Bone marrow (tissue), 2 donors: ENCODE measurements around the gene COMMD7.
A peak's percentile ranks its signal among the peaks of the same experiment; 100 is the strongest.
"Not testable (repeated sequence)": the region's sequence is repeated elsewhere in the genome, so short reads cannot be mapped to it uniquely, and the experiment has no call there.

Experiments
- DNase-seq, 2 donors: peaks; one replicate each; lab custom pipeline; 2025; lab: John Stamatoyannopoulos, UW

Gene COMMD7

DNA sequence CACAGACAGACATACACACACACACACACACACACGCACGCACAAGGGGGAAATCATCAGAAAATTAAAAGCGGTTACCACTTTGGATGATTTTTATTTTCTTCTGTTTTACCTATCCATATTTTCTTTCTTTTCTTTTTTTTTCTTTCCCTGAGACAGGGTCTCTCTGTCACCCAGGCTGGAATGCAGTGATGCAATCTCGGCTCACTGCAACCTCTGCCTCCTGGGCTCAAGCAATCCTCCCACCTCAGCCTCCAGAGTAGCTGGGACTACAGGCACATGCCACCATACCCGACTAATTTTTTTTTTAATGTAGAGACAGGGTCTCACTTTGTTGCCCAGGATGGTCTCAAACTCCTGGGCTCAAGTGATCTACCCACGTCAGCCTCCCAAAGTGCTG is 14.8 kb downstream of the COMMD7 start:
- DNase-seq = not testable (repeated sequence)

DNA sequence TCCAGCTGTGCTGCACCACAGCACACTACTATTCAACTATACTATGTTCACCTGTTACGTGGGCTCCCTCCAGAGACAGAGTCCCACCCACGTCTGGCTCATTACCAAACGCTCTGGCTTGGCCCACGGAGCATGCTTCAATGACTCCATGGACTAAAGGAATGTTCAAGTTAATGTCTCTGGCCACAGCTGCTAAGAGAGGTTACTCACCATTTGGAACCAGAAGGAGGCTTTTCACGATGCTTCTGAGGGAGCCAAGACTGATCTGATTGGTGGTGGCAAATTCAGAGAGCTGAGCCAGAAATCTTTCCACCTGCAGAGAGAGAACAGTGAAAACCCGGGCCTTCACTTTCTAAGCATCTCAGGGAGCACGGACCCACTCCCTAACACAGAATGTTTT is 15.6 kb downstream of the COMMD7 start:
- no peak for DNase-seq

- no peak for DNase-seq
Measured at GRCh38 chr20:32718749-32719348, 24.4 kb downstream of the COMMD7 start.

GRCh38 chr20:32711346-32711745 is 31.9 kb downstream of the COMMD7 start:
- DNase-seq = no peak

GRCh38 chr20:32709632-32710121 is 33.6 kb downstream of the COMMD7 start:
- DNase-seq = no peak

DNA sequence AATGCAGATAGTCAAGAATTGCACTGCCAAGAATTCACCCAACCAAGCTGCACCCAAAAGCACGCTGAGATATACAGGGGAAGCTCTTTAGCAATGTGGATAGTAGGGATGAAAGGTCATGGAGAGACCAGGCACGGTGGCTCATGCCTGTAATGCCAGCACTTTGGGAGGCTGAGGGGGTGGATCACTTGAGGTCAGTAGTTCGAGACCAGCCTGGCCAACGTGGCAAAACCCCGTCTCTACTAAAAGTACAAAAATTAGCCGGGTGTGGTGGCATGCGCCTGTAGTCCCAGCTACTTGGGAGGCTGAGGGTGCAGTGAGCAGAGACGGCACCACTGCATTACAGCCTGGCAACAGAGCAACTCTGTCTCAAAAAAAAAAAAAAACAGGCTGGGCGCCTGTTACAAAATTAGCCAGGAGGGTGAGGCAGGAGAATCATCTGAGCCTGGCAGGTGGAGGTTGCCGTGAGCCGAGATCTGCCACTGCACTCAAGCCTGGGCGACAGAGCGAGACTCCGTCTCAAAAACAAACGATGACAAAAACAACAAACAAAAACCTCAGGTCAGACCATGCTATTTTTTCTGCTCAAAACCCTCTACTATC is 34.1 kb downstream of the COMMD7 start:
- not testable (repeated sequence) for DNase-seq

GRCh38 chr20:32707691-32708581 is 35.3 kb downstream of the COMMD7 start:
- no peak for DNase-seq

DNA sequence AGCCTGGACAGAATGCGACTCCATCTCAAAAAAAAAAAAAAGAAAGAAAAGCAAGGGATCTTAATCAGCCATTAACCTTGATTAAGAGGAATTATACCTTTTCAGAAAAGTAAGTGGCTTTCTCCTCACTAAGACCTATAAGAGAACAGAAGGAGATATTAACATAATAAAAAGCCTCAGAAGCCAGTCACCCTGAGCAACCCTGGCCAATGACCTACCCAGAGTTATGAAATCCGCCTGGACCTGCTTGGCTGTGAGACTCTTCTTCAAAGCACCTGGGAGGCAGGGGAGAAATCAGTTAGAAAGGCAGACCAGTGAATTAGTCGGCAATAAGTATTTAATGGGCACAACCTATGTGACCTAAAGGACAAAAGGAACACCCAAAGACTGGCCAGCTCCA is 36.8 kb downstream of the COMMD7 start:
- DNase-seq = no peak

DNA sequence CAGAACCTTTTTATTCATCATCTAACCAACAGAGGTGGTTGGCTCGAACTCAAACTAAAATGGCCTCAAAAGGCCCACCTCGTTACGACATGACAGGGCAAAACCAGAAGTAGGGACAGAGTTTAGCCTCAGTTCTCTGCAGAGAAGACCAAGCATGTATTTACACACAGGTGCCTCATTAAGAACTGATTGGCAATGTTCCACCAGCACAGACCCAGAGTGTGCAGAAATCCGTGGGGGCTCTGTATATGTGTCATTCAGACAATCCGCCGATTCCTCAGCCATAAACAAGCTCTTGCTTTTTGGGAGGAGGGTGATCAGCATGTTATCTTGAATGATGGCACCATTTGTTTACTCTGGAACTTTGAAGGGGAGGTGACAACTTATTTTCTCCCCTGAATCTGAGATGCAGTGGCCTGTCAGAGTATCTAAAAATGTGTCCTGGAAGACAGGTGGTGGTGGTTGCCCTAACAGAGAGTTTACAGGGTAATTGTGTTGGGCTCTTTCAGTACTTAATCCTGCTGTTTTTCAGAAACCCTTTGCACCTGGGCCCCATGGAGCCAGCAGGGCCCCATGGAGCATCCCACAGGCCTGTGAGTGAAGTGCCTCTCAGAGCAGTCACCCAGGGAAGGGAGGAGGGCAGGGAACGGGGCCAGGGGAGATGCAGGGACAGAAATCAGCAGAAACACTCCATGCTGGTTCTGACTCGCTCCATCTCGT is 40.4 kb downstream of the COMMD7 start:
- DNase-seq = no peak

DNA sequence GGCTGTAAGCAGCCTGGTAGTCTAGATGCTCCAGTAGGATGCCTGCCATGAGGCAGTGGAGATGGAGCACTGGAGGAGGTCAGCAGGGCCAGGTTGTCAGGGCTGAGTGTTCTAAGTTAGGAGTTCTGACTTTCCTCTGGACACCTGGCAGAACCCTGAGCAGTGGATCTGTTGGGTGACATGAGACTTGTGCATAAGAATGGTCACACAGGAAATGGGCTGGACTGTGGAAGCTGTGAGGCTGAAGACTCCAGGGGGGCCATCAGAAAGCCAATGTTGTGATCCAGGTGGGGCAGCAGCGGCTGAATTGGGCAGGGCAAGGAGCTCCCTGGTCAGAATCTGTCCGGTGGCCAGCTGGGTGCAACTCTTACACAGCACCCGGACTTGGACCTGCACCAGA is 45.7 kb downstream of the COMMD7 start:
- DNase-seq = no peak

- no peak for DNase-seq
Measured at GRCh38 chr20:32695089-32695488, 48.2 kb downstream of the COMMD7 start.

DNA sequence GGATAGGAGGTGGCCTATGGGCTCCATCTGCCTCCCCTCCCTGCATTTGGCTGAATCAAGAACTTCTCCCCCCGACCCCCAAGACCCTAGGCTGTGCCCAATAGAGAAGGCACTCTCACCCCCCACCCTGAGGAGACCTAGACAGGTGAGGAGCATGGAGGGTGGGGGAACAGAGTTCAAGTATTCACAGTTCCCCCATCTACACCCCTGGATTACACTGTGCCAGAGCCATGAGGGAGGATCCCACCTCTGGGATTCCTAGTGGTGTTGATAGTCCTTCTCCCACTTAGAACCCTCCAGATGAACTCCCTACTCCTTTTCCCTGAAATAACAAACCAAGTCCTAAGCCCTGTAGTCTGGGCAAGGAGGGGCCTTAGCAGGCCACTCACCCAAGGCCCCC is 54.3 kb downstream of the COMMD7 start:
- DNase-seq = not testable (repeated sequence)

- no peak for DNase-seq
Measured at GRCh38 chr20:32687180-32687532, 56.1 kb downstream of the COMMD7 start.

GRCh38 chr20:32686530-32687179 is 56.6 kb downstream of the COMMD7 start:
- no peak for DNase-seq

DNA sequence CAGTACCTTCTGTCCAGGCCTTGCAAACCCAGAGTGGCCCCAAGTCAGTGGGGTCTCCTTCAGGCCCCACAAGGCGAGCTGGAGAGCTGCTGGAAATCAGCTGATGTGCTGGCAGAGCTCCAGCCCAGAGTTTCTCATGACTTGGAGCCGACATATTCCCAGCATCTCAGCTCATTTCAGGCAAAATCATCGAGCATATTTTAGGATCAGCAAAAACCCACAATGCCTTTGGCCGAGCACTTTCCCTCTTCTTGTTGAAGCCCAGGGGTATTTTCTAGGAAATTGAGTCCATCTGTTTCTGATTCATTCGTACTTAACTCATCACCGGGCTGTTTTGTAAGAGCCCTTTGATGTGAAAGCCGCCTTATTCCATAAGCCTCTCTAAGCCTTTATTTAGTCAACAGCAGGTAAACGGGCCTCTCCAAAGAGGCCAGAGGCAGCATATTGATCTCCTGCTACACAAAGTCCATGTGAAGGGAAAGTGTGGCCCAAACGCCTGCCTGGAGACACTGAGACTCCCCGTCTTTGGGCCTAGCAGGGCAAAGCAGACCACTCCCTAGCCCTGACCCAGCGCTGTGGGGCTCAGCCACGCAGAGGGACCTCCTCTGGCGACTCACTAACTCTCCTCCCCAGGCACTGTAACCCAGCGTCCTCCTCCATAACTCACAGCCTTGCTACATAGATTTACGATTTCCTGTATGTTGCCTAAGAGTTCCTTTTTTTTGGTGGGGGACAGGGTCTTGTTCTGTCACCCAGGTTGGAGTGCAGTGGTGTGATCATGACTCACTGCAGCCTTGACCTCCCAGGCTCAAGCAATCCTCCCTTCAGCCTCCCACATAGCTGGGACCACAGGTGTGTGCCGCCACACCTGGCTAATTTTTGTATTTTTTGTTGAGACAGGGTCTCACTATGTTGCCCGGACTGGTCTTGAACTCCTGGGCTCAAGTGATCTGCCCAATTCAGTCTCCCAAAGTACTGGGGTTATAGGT is 57.4 kb downstream of the COMMD7 start:
- peak; percentile 27 to 95 for DNase-seq

- no peak for DNase-seq
Measured at GRCh38 chr20:32682508-32682987, 60.7 kb downstream of the COMMD7 start.

DNA sequence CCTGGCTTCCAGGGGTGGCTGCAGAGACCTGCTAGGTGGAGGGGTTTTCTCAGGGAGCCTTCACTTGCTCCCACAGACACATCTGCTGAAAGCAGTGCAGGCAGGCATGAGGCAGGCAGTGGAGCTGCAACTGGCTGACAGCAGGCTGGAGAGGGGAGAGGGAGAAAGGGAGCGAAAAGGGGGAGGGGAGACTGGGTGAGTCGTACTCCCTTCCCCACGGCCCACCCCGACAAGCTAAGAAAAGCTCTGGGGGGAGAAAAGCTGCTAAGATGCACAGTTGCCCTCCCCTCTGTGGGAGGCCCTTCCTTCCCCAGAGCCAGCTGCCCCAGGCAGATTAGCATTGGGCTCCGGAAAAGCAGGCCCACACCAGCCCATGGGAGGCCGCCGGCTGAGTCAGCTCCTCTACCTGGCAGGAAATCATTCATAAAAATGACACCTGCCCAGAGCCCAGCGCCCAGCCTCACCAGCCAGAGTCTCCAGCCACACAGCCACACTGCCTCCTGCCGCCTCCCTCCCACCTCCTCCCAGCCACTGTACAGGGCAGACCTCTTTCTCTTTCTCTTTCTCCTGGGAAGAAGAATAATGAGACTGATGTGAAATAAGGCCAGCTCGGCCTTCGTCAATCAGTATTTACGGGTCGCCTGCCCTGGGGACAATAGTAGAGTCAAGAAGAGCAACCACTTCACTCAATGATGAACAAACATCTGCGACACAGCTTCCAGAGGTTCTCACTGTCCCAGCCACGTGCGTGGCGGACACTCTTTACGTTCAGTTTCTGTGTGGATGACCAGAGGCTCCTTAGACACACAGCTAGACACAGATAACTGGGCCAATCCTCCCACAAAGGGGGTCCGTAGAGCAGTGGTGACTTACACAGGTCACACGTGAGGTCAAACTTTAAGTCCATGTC is 61.8 kb downstream of the COMMD7 start:
- DNase-seq = peak in 1 of 2 donors; percentile 100

DNA sequence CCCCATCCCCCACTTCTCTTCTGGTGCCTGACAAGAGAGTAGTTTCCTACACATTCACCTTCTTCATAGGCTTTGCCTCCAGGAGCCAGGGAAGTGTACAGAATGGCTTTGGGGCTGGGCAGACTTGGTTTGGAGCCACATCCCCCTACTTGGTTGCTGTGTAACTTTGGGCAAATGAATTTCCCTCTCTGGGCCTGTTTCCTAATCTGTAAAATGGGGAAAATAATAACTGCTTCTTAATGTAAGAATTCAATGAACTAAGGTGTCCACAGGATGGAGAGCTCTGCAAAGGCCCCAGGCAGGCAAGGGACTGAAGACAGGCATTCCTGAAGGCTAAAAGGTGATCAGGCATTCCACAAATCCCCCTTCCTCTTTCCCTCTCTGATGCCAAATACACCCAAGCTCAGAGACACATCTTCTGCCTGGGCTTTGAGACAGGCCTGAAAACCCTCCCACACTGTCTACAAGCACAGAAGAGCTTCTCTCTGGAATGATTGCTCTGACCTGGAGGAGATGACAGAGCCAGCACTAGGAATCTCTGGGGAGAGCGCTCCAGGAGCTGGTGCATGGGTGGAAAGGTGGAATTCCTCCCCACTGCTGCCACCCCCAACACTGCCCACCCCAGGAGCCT is 62.6 kb downstream of the COMMD7 start:
- no peak for DNase-seq

DNA sequence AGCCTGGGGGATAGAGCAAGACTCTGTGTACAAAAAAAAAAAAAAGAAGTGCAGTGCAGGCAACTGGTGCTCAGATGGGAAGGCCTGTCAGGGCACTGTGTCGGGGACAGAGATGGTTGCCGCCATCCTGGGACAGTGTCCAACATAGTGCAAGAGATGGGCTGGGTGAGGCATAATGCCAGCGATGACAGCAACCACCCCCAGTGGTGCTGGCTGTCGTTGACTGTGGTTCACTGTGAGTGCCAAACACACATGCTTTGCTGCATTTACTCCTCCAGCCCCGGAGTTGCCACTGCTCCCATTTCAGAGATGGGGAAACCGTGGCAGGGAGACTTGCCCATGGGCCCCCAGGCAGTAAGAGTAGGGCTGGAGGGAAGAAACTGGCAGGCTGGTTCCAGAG is 64.3 kb downstream of the COMMD7 start:
- no peak for DNase-seq
